Measurements from ENCODE around the gene AZIN2. TPM values are rescaled to one million over a fixed set of nuclear protein-coding genes. Genes with fewer than 3 reads are reported as not detected.
A peak's percentile ranks its signal among the peaks of the same experiment; 100 is the strongest.
"Not testable (repeated sequence)": the region's sequence is repeated elsewhere in the genome, so short reads cannot be mapped to it uniquely, and the experiment has no call there.

AZIN2 gene
- total RNA-seq, 2 experiments from 2014 or later, result 0.98 to 2.1 TPM

GRCh38 chr1:33119050-33119449 is 38.1 kb downstream of the AZIN2 start:
- Mint-ChIP-seq H3K4me3 (no peak overlapping the region), H3K36me3 (ENCODE audit: low read depth) (no peaks in the 10 kb centered on the region), H3K9me3 (ENCODE audit: low read depth) (no peaks in the 10 kb centered on the region), H3K4me1 (no peaks in the 10 kb centered on the region), H3K27me3 (no peaks in the 10 kb centered on the region), H3K27ac (no peak overlapping the region)
- ChIA-PET CTCF (interaction anchor here (0.6 kb wide), 1 partner anchor 187 kb away, joined by 3 read pairs; no protein-coding TSS in a partner anchor), POLR2A (no interaction called here)
- intact Hi-C loops (cut with DNase I, micrococcal nuclease), result loop anchor here in 1 of 2 experiments (2.0 kb wide), 1 partner anchor 20 kb away; no protein-coding TSS in a partner anchor
- DNase-seq (no peak), ATAC-seq (no peak)

- intact Hi-C loops (cut with DNase I, micrococcal nuclease), result loop anchor here (2.0 to 10.0 kb wide), 2 partner anchors 19 to 225 kb away; no protein-coding TSS in a partner anchor
- CTCF ChIA-PET, result interaction anchor here (0.6 kb wide), 1 partner anchor 188 kb away, joined by 3 read pairs; no protein-coding TSS in a partner anchor
- Mint-ChIP-seq H3K4me1 (no peaks in the 10 kb centered on the region), H3K27me3 (no peaks in the 10 kb centered on the region), H3K9me3 (ENCODE audit: low read depth) (no peaks in the 10 kb centered on the region), H3K36me3 (ENCODE audit: low read depth) (peaks cover 3% of the 10 kb centered on the region), H3K4me3 (no peak overlapping the region), H3K27ac (no peak overlapping the region)
- POLR2A ChIA-PET, result no interaction called here
- no peak for ATAC-seq
- no peak for DNase-seq
Measured at GRCh38 chr1:33119532-33120217, 38.7 kb downstream of the AZIN2 start.

- Mint-ChIP-seq H3K27ac (no peak overlapping the region), H3K4me1 (peaks cover 4% of the 10 kb centered on the region), H3K9me3 (ENCODE audit: low read depth) (no peaks in the 10 kb centered on the region), H3K36me3 (ENCODE audit: low read depth) (peaks cover 12% of the 10 kb centered on the region), H3K27me3 (no peaks in the 10 kb centered on the region), H3K4me3 (no peak overlapping the region)
- CTCF ChIA-PET, result no interaction called here
- DNase-seq (no peak), ATAC-seq (no peak)
- POLR2A ChIA-PET, result no interaction called here
- intact Hi-C loops (cut with DNase I, micrococcal nuclease), result loop anchor here in 1 of 2 experiments (10.0 kb wide), 1 partner anchor 224 kb away; no protein-coding TSS in a partner anchor
Measured at GRCh38 chr1:33120436-33121231, 39.7 kb downstream of the AZIN2 start.

GRCh38 chr1:33121728-33122127 is 40.8 kb downstream of the AZIN2 start:
- ATAC-seq (no peak), DNase-seq (no peak)
- Mint-ChIP-seq H3K36me3 (ENCODE audit: low read depth) (peaks cover 18% of the 10 kb centered on the region), H3K4me3 (no peak overlapping the region), H3K27me3 (no peaks in the 10 kb centered on the region), H3K9me3 (ENCODE audit: low read depth) (no peaks in the 10 kb centered on the region), H3K27ac (no peak overlapping the region), H3K4me1 (peaks cover 12% of the 10 kb centered on the region)
- ChIA-PET CTCF (interaction anchor here (0.6 kb wide), 1 partner anchor 217 kb away, joined by 3 read pairs; no protein-coding TSS in a partner anchor), POLR2A (no interaction called here)
- intact Hi-C loops (cut with DNase I, micrococcal nuclease), result loop anchor here (1.0 to 10.0 kb wide), 2 partner anchors 13 to 223 kb away; no protein-coding TSS in a partner anchor

- Mint-ChIP-seq H3K4me1 (peaks cover 12% of the 10 kb centered on the region), H3K36me3 (ENCODE audit: low read depth) (peaks cover 18% of the 10 kb centered on the region), H3K27me3 (no peaks in the 10 kb centered on the region), H3K9me3 (ENCODE audit: low read depth) (no peaks in the 10 kb centered on the region), H3K27ac (no peak overlapping the region), H3K4me3 (no peak overlapping the region)
- ATAC-seq (no peak), DNase-seq (no peak)
- POLR2A ChIA-PET, result no interaction called here
- CTCF ChIA-PET, result no interaction called here
- intact Hi-C loops (cut with DNase I, micrococcal nuclease), result loop anchor here (1.0 to 10.0 kb wide), 2 partner anchors 12 to 222 kb away; no protein-coding TSS in a partner anchor
Measured at GRCh38 chr1:33122483-33123178, 41.7 kb downstream of the AZIN2 start.

- POLR2A ChIA-PET, result no interaction called here
- ATAC-seq (no peak), DNase-seq (no peak)
- peaks cover 14% of the 10 kb centered on the region for H3K4me1 Mint-ChIP-seq
- CTCF ChIA-PET, result interaction anchor here (0.5 kb wide), 1 partner anchor 163 kb away, joined by 3 read pairs; no protein-coding TSS in a partner anchor
- H3K36me3 Mint-ChIP-seq (ENCODE audit: low read depth), result peaks cover 18% of the 10 kb centered on the region
- H3K27ac Mint-ChIP-seq, result peak overlapping the region; percentile 14
- H3K27me3 Mint-ChIP-seq, result no peaks in the 10 kb centered on the region
- no peak overlapping the region for H3K4me3 Mint-ChIP-seq
- intact Hi-C loops (cut with DNase I, micrococcal nuclease), result loop anchor here in 1 of 2 experiments (10.0 kb wide), 1 partner anchor 222 kb away; no protein-coding TSS in a partner anchor
- no peaks in the 10 kb centered on the region for H3K9me3 Mint-ChIP-seq (ENCODE audit: low read depth)
Measured at GRCh38 chr1:33123266-33123665, 42.3 kb downstream of the AZIN2 start.

- Mint-ChIP-seq H3K36me3 (ENCODE audit: low read depth) (peaks cover 18% of the 10 kb centered on the region), H3K4me1 (peaks cover 28% of the 10 kb centered on the region)
- H3K27me3 Mint-ChIP-seq; H3K27ac Mint-ChIP-seq; H3K4me3 Mint-ChIP-seq; H3K9me3 Mint-ChIP-seq (ENCODE audit: low read depth); ATAC-seq; POLR2A ChIA-PET; DNase-seq: not testable (repeated sequence)
- CTCF ChIA-PET, result interaction anchor here (0.6 kb wide), 1 partner anchor 8 kb away, joined by 3 read pairs; no protein-coding TSS in a partner anchor
- intact Hi-C loops (cut with DNase I, micrococcal nuclease), result loop anchor here in 1 of 2 experiments (5.0 to 10.0 kb wide), 2 partner anchors 133 to 220 kb away; partner anchors contain the start of gene ZNF362
Measured at GRCh38 chr1:33124647-33125046, 43.7 kb downstream of the AZIN2 start.

GRCh38 chr1:33126411-33127000 is 45.6 kb downstream of the AZIN2 start:
- intact Hi-C loops (cut with DNase I, micrococcal nuclease), result loop anchor here in 1 of 2 experiments (2.0 to 10.0 kb wide), 3 partner anchors 54 to 218 kb away; partner anchors contain the start of gene ZNF362
- no peak for DNase-seq
- peak; percentile 2 for ATAC-seq
- Mint-ChIP-seq H3K27me3 (no peaks in the 10 kb centered on the region), H3K9me3 (ENCODE audit: low read depth) (no peaks in the 10 kb centered on the region), H3K4me3 (peak overlapping the region; percentile 97), H3K27ac (peak overlapping the region; percentile 98), H3K36me3 (ENCODE audit: low read depth) (peaks cover 18% of the 10 kb centered on the region), H3K4me1 (peaks cover 38% of the 10 kb centered on the region)
- ChIA-PET POLR2A (interaction anchor here (0.6 to 1.4 kb wide), 8 partner anchors 34 to 476 kb away, joined by 3 to 14 read pairs (median 4); partner anchors contain the start of genes AZIN2, RBBP4, TRIM62 and ZBTB8OS), CTCF (interaction anchor here (0.6 to 2.4 kb wide), 25 partner anchors 9 to 345 kb away, joined by 3 to 19 read pairs (median 3); partner anchors contain the start of genes RNF19B, TRIM62 and ZSCAN20)

- POLR2A ChIA-PET, result interaction anchor here (0.5 to 1.4 kb wide), 12 partner anchors 33 to 1185 kb away, joined by 3 to 14 read pairs (median 3); partner anchors contain the start of genes AZIN2, BSDC1, RBBP4 and TRIM62
Measured at GRCh38 chr1:33127001-33127823, 46.3 kb downstream of the AZIN2 start.

More at GRCh38 chr1:33127001-33127823, 46.3 kb downstream of the AZIN2 start:
- H3K9me3 Mint-ChIP-seq (ENCODE audit: low read depth), result no peaks in the 10 kb centered on the region
- intact Hi-C loops (cut with DNase I, micrococcal nuclease), result loop anchor here (1.0 to 10.0 kb wide), 14 partner anchors 28 to 477 kb away; partner anchors contain the start of genes ZNF362 (in 2 of the 2), AK2 (in 1 of the 2), AZIN2 (in 1 of the 2) and PHC2 (in 1 of the 2)
- peaks cover 40% of the 10 kb centered on the region for H3K4me1 Mint-ChIP-seq
- no peaks in the 10 kb centered on the region for H3K27me3 Mint-ChIP-seq
- peaks cover 18% of the 10 kb centered on the region for H3K36me3 Mint-ChIP-seq (ENCODE audit: low read depth)
- ATAC-seq (peak; percentile 95), DNase-seq (peak; percentile 99)
- peak overlapping the region; percentile 98 for H3K27ac Mint-ChIP-seq
- CTCF ChIA-PET, result interaction anchor here (0.6 to 2.4 kb wide), 28 partner anchors 8 to 467 kb away, joined by 3 to 19 read pairs (median 3); partner anchors contain the start of genes RNF19B, TRIM62 and ZSCAN20
- H3K4me3 Mint-ChIP-seq, result peak overlapping the region; percentile 97
